RWPE1 (cell line): ENCODE results near the gene ADGRG3.

Experiments
- CTCF ChIA-PET: fragments of 350-600 bp; sonication (Branson Sonifier 250); formaldehyde crosslinking; extraction: SDS; loops from one replicate; lab custom pipeline; 2021; lab: Yijun Ruan, JAX
- POLR2A ChIA-PET: fragments of 400-600 bp; formaldehyde crosslinking; extraction: SDS; loops from one replicate; lab custom pipeline; 2020; ENCODE audit warnings: antibody characterized with exemption; ENCODE audit not compliant: low non-redundant PET; lab: Yijun Ruan, JAX
- DNase-seq: peaks from one replicate; pipeline ENCODE4 v3.0.0; 2012; ENCODE audit warnings: low spot score
- H3K27ac ChIP-seq: fragments of 450-650 bp; 2 replicates; pipeline ENCODE4 v1.5.1; 2017
- TF ChIP-seq, protein P1 (sequence below): fragments of 450-650 bp; conservative IDR thresholded peaks from 2 replicates; pipeline ENCODE4 v1.5.1; 2017; ENCODE audit warnings: low read depth, mild to moderate bottlenecking

ADGRG3 gene

DNA sequence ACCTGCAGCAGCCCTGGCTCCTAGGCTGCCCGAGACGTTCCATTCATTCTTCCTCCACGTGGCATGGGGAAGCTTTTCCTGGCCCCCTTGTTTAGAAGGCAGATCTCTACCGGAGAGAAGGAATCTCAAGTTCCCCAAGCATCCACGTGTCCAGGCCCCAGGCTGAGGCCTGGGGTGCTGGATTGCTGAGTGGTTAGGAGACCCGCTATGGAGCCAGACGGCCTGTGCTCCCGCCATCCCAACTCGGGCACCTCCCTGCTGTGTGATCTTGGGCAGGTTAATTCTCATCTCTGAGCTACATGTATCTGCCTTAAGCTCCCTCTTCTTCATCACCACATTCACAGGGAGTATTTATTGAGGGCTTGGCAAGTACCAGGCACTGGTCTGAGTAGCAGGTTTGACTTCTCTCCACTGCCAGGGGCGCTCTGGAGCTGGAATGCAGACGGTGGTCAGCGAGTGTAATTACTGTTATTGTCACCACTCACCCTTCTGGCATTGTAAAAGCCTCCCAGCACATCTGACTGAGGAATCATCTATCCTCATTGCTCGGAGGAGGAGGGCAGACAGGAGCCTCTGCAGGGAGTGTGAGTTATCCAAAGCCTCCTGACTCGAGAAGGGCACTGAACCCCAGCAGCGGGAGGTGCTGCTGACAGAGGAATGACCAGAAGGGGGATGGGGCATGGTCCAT is 40.8 kb upstream of the ADGRG3 start:
- ChIA-PET CTCF (interaction anchor here (0.6 to 1.5 kb wide), 7 partner anchors 15 to 108 kb away, joined by 3 to 6 read pairs (median 3); no protein-coding TSS in a partner anchor), POLR2A (interaction anchor here (1.2 kb wide), 1 partner anchor 8 kb away, joined by 7 read pairs; no protein-coding TSS in a partner anchor)
- TF ChIP-seq, protein P1, sequence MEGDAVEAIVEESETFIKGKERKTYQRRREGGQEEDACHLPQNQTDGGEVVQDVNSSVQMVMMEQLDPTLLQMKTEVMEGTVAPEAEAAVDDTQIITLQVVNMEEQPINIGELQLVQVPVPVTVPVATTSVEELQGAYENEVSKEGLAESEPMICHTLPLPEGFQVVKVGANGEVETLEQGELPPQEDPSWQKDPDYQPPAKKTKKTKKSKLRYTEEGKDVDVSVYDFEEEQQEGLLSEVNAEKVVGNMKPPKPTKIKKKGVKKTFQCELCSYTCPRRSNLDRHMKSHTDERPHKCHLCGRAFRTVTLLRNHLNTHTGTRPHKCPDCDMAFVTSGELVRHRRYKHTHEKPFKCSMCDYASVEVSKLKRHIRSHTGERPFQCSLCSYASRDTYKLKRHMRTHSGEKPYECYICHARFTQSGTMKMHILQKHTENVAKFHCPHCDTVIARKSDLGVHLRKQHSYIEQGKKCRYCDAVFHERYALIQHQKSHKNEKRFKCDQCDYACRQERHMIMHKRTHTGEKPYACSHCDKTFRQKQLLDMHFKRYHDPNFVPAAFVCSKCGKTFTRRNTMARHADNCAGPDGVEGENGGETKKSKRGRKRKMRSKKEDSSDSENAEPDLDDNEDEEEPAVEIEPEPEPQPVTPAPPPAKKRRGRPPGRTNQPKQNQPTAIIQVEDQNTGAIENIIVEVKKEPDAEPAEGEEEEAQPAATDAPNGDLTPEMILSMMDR = no peak
- H3K27ac ChIP-seq = peak overlapping the region; percentile 69
- no peak for DNase-seq

DNA sequence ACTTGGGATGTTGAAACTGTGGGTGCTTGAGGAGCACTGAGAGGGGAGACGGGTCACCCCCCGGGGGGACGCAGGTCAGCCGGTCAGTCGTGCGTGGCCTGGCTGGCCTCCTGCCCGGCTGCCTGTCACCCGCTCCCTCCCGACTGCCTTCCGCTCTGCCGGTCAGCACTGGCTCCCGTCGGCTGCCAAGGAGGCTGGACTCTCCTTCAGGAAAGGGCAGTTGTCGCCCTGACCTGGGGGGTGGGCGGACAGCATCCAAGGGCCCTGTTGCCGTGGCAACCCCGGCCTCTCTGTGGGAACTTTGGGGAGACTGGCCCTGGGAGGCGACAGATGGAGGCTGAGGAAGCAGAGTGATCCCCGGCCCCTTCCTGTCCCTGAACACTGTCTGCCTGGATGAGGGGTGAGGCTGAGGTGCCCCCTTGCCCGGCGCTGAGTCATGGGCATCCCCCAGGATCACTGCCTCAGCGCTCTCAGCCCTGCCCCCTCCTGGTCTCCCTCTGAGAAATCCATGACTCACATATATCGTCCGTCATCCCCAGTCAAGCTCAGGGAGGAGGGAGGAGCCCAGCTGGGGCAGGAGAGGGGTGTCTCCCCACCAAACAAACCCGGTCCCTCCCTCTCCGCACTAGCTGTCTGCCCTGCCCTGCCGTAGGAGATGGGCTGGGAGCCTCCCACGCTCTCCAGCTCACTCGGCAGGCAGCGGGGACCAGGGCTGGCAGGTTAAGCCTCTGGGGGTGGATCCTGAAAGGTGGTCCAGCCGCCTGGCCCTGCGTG is 39.9 kb upstream of the ADGRG3 start, which contains the start of gene ADGRG1:
Gene ADGRG1, plus strand, starts transcription at position 623 of the 774 bp plus-strand sequence. CDS start 21,658 bp downstream, outside the sequence.
- H3K27ac ChIP-seq = peak within 1 kb of the TSS; percentile 69
- TF ChIP-seq, protein P1 = no peak; the same call in 1 of the 2 replicates
- ChIA-PET CTCF (interaction anchor here (0.6 to 1.4 kb wide), 5 partner anchors 13 to 51 kb away, joined by 3 to 4 read pairs (median 3); no protein-coding TSS in a partner anchor), POLR2A (interaction anchor here (0.7 to 1.2 kb wide), 2 partner anchors 9 to 15 kb away, joined by 6 to 7 read pairs; no protein-coding TSS in a partner anchor)
- DNase-seq = peak; percentile 96

DNA sequence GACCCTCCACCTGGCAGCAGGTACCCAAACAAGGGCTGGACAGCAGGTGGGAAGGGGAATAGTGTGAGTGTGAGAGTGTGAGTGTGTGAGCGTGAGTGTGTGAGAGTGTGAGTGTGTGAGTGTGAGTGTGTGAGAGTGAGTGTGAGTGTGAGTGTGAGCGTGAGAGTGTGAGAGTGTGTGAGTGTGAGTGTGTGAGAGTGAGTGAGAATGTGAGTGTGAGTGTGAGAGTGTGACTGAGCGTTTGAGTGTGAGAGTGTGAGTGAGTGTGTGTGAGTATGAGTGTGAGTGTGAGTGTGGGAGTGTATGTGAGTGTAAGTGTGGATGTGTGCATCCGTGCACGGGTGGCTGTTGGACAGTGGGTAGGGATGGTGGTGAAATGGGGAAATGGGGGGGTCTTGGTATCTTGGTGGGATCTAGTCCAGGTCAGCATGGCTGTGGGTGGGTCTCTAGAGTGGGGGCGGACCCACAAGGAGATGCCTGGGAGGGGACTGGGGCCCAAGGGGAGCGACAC is 39.3 kb upstream of the ADGRG3 start:
- no peak for DNase-seq
- ChIA-PET CTCF (interaction anchor here (0.6 to 1.4 kb wide), 4 partner anchors 12 to 52 kb away, joined by 3 to 4 read pairs (median 3); no protein-coding TSS in a partner anchor), POLR2A (interaction anchor here (0.7 kb wide), 1 partner anchor 15 kb away, joined by 6 read pairs; no protein-coding TSS in a partner anchor)
- TF ChIP-seq, protein P1 = no peak
- peak overlapping the region; percentile 69 for H3K27ac ChIP-seq

DNA sequence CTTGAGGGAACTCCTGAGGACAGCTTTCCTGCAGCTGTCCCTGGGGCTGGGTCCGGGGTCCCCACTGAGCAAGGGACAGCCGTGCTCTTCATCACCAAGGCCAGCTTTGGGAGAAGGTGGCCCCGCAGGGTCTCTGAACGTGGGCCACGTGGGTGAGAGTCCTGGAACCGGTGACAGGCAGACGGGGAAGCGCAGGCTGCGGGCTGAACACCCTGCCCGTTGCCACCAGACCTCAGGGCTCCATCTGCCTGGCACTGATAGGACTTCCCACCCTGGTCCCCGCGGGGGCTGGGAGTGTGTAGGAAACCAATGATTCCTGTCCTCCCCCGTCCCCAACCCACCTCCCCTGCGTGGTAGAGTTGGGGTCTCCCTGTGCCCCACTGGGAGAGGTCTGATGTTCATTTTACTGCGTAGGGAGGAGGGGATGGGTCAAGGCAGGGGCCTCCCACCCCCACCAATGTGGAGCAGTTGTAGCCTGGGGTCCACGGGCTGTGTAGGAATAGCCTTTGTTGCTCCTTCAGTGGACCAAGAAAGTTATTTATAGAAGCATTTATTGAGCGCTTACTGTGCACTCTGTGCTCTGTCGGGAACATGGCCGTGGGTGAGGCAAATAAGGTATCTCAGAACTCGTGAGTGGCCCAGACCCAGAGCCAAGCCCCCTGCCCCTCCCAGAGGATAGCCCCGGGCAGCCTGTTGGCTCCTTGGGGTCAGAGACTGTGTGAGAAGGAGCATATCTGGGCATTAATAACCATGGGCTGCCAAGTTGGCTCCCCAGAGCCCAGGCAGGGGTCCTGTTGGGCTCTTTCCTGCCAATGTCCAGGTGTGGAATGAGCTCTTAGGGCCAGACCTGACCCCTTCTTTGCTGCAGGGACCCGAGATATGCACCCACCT is 38.3 kb upstream of the ADGRG3 start:
- TF ChIP-seq, protein P1 = no peak
- ChIA-PET CTCF (interaction anchor here (0.6 to 1.4 kb wide), 3 partner anchors 14 to 1359 kb away, joined by 3 to 5 read pairs (median 3); no protein-coding TSS in a partner anchor), POLR2A (no interaction called here)
- peak overlapping the region; percentile 69 for H3K27ac ChIP-seq
- DNase-seq = no peak

DNA sequence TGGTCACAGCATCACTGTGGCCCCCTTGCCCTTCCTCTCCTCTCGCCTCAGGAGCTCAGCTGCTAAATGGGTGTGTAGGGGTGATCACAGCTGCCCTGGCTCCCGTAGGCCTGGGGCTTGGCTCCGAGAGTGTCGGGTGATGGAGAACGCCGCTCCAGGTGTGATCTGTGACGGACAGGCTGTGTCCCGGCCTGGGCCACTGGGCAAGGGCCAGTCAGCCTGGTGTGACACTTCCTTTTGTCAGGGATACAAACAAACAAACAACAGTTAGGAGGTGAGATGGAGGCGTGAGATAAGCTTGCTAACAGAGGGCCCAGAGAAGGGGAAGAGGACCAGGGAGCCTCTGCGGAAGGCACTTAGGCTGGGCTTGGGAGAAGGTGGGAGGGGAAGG is 37.7 kb upstream of the ADGRG3 start:
- TF ChIP-seq, protein P1 = no peak
- peak overlapping the region; percentile 69 for H3K27ac ChIP-seq
- ChIA-PET CTCF (interaction anchor here (0.6 to 1.0 kb wide), 2 partner anchors 13 to 18 kb away, joined by 5 read pairs; no protein-coding TSS in a partner anchor), POLR2A (no interaction called here)
- DNase-seq = no peak
